HUES64 (cell line): ENCODE measurements around the gene MVD.

Experiments
- H3K27ac ChIP-seq: 2 replicates; pipeline ENCODE4 v1.7.0; 2013; ENCODE audit warnings: low read depth, low read length, inconsistent platforms
- H3K27me3 ChIP-seq: 2 replicates; pipeline ENCODE4 v1.6.1; 2013; ENCODE audit warnings: mild to moderate bottlenecking, low read length; ENCODE audit not compliant: insufficient read depth
- H3K36me3 ChIP-seq: 2 replicates; pipeline ENCODE4 v1.6.1; 2013; ENCODE audit warnings: mild to moderate bottlenecking, low read length; ENCODE audit not compliant: insufficient read depth
- H3K4me1 ChIP-seq: 2 replicates; pipeline ENCODE4 v1.6.1; 2013; ENCODE audit warnings: mild to moderate bottlenecking, low read length, moderate library complexity; ENCODE audit not compliant: insufficient read depth
- H3K4me3 ChIP-seq: 2 replicates; pipeline ENCODE4 v1.5.1; 2013; ENCODE audit warnings: mild to moderate bottlenecking, low read length, moderate library complexity
- H3K9ac ChIP-seq: 2 replicates; pipeline ENCODE4 v1.6.1; 2013; ENCODE audit warnings: mild to moderate bottlenecking, low read depth, low read length
- H3K9me3 ChIP-seq: 2 replicates; pipeline ENCODE4 v1.6.1; 2013; ENCODE audit warnings: low read depth, low read length; ENCODE audit not compliant: insufficient read depth
- WGBS: fragments of 150-250, 120-280 bp; methylation state at CpG from one replicate; pipeline ENCODE4 v1.1.7; 2013; ENCODE audit warnings: missing lambda C conversion rate; 5-methylcytosine and 5-hydroxymethylcytosine counted together

Gene MVD

DNA sequence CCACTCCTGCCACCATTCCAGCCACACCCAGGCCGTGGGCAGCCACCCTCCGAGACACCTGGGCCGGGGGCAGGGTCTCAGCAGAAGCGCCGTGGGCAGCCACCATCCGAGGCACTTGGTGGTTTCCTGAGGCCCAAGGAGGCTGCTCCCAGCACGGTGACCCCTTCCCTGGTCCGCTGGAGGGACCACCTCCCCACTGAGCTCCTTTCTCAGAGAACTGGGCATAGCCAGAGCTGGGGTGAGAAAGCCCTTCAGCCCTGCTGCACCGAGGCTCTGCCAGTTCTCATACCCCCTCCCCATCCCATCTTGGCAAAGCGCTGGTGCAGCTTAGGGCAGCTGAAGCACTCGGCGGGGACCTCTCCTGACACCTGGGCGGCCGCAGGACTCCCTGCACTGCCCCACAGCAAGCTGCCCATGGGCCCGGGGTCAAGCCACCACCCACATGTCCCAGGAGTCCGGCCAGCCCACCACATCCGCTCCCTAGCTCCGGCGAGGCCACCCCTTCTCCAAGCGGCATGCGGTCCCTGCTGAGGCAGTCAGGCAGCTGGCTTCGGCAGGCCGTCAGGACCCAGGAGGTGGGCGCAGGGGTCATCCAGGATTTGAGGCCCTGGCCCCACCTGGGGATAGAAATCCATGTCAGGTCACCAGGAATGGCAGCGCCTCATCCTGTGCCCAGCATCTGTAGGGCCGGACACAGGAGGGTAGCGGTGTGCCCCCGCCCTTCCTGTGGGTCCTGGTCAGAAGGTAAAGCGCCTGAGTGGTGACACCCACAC is 10.7 kb downstream of the MVD start:
- Histone ChIP-seq H3K9ac (no peak overlapping the region), H3K27ac (no peak overlapping the region; the same call in 1 of the 2 replicates), H3K36me3 (peaks cover 40% of the 10 kb centered on the region), H3K4me1 (peaks cover 12% of the 10 kb centered on the region; the same call in 1 of the 2 replicates), H3K4me3 (no peak overlapping the region), H3K9me3 (no peaks in the 10 kb centered on the region), H3K27me3 (no peaks in the 10 kb centered on the region)
- WGBS, result 92% methylated on average over 29 of the region's 29 CpGs

DNA sequence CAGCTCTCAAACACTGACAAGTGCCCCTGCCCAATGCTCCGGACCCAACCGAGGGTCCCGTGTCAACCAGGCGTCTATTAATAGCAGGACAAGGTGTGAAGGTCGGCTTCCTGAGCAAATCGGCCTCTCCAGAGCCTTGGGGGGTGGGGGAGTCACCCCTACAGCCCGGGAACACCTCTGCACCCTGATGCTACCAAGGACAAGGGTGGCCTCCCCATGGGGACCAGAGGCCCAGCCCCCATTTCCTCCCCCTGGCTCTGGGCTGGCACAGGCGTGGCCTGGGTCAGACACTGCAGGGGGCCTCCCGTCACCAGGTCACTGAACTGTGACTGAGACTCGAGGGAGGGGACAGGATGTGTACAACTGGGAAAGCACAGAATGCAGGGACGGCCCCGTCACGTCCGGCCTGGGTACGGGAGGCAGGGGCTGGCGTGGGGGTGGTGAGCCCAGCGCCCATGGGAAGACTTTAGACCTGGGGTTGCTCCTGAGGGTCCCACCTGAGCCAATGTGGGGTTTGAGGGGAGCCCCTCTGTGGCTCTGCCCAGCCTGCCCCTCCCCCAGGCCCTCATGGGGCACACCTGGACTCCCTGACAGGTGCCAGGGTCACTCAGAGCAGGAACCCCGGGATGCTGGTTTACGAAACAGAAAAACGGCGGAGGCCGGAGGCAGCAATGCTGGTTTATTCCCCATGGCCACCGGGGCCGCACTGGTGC is 11.5 kb downstream of the MVD start:
- Histone ChIP-seq H3K27me3 (no peaks in the 10 kb centered on the region), H3K36me3 (peaks cover 36% of the 10 kb centered on the region), H3K9ac (peak overlapping the region; percentile 5; the same call in 1 of the 2 replicates), H3K4me1 (peaks cover 12% of the 10 kb centered on the region; the same call in 1 of the 2 replicates), H3K9me3 (no peaks in the 10 kb centered on the region), H3K4me3 (peak overlapping the region; percentile 89), H3K27ac (no peak overlapping the region; the same call in 1 of the 2 replicates)
- 49% methylated on average over 24 of the region's 24 CpGs for WGBS

DNA sequence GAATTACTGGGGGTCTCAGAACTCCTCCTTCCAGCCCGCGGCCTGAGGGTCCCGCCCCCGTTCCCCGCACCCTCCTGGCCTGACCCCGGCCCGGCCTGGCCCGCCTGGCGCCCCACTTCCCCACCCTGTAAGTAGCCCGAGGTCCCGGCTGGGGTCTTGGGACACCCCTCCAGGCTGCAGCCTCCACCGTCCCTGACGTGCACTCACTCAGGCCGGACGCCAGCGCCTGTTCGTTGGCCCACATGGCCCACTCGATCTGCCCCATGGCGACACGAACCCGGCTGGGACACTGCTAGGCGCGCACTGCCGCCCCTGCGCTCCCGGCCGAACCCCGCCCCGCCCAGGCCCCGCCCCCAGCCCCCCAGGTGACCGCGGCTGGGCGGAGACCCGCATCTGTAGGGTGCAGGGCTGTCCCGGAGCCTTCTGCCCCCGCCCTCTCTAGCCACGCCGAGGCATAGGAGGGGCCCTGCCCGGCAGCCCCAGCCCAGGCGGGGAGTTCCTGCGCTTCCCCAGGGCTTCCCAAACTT is 12.1 kb downstream of the MVD start, which contains the start of gene CYBA:
TSS of gene CYBA (minus strand) at position 305 of the 527 bp plus-strand sequence. CDS start at position 265, 40 bp downstream.
- Histone ChIP-seq H3K27me3 (no peaks in the 10 kb centered on the region), H3K4me3 (peak within 1 kb of the TSS; percentile 89), H3K36me3 (peaks cover 34% of the 10 kb centered on the region), H3K9ac (peak within 1 kb of the TSS; percentile 85), H3K27ac (peak within 1 kb of the TSS; percentile 64; the same call in 1 of the 2 replicates), H3K9me3 (no peaks in the 10 kb centered on the region), H3K4me1 (peaks cover 12% of the 10 kb centered on the region; the same call in 1 of the 2 replicates)
- under 1% methylated on average over 41 of the region's 41 CpGs for WGBS

DNA sequence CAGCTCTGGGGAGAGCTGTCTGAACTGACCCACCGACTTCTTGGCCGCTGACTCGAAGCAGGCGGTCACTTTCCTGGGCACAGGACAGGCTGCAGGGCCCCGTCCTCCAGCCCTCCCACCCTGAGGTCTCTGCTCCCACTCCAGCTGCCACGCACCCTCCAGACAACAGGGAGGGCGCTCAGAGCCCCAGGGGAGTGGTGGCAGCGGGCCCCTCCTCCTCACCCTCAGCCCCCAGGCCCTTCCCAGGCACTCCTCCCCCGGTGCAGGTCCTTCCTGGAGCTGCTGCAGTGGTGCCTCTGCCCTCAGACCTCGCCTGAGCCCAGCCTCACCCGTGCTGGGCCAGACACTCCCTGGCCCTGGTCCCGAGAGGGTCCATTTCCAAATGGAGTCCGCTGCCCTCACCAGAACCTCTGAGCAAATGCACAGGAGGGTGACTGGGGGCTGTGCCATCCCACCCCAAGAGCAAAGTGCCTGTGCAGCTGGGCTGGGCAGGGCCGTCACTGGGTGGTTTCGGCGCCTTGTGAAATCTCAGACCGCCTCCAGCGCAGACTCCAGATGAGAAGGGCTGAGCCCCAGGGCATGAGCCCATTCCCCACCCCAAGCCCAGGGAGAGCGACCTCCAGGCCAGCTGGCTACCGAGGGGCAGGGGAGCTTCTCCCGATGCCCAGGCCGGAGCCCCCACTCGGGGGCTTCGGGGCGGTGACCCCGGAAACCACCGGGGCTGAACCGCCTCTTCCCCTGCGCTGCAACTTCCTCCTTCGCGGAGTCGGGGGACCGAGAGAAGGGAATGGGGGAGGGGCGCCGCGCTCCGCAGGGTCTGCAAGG is 12.8 kb downstream of the MVD start:
- Histone ChIP-seq H3K9me3 (no peaks in the 10 kb centered on the region), H3K9ac (peak overlapping the region; percentile 85), H3K27ac (peak overlapping the region; percentile 64; the same call in 1 of the 2 replicates), H3K4me3 (peak overlapping the region; percentile 89), H3K27me3 (no peaks in the 10 kb centered on the region), H3K36me3 (peaks cover 27% of the 10 kb centered on the region), H3K4me1 (peaks cover 12% of the 10 kb centered on the region; the same call in 1 of the 2 replicates)
- 15% methylated on average over 37 of the region's 37 CpGs for WGBS

DNA sequence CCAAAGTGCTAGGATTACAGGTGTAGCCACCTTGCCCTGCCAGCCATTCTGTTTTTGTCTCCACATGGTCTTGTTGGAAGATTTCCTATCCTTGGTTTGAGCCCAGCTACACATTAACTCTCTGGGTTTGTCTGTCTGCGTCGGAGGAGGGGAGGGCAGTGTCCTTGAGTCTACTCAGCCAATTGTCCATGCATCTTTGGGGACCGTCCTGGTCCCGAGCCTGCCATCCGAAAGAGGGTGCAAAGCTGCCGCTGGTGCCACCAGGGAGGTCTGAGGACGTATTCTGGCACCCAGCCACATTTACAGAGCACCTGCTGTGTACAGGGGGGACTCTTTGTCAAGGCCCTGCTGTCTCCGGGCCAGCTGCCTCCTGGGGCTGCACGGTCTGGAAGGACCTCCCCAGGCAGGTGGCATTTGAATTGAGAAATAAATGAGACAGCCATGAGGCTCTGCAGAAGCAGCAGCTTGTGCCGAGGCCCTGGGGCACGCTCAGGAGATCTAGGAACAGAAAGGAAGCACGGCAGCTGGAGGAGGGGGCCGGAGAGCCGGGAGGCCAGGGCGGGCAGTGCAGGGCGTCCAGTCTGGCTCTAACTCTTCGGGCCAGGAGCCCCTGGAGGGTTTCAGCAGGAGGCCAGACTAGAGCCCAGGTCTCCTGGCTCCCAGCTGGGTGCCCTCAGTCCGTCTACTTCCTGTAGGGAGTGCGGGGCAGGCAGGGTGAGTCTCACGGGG is 13.5 kb downstream of the MVD start:
- no peak overlapping the region for H3K27ac ChIP-seq
- H3K36me3 ChIP-seq, result peaks cover 20% of the 10 kb centered on the region
- H3K4me1 ChIP-seq, result peaks cover 12% of the 10 kb centered on the region; the same call in 1 of the 2 replicates
- 0 out of 2 replicates have a peak overlapping the region, but pooled peaks have one; percentile 85 for H3K9ac ChIP-seq
- peak overlapping the region; percentile 89 for H3K4me3 ChIP-seq
- H3K9me3 ChIP-seq, result no peaks in the 10 kb centered on the region
- 84% methylated on average over 20 of the region's 20 CpGs for WGBS
- H3K27me3 ChIP-seq, result no peaks in the 10 kb centered on the region

DNA sequence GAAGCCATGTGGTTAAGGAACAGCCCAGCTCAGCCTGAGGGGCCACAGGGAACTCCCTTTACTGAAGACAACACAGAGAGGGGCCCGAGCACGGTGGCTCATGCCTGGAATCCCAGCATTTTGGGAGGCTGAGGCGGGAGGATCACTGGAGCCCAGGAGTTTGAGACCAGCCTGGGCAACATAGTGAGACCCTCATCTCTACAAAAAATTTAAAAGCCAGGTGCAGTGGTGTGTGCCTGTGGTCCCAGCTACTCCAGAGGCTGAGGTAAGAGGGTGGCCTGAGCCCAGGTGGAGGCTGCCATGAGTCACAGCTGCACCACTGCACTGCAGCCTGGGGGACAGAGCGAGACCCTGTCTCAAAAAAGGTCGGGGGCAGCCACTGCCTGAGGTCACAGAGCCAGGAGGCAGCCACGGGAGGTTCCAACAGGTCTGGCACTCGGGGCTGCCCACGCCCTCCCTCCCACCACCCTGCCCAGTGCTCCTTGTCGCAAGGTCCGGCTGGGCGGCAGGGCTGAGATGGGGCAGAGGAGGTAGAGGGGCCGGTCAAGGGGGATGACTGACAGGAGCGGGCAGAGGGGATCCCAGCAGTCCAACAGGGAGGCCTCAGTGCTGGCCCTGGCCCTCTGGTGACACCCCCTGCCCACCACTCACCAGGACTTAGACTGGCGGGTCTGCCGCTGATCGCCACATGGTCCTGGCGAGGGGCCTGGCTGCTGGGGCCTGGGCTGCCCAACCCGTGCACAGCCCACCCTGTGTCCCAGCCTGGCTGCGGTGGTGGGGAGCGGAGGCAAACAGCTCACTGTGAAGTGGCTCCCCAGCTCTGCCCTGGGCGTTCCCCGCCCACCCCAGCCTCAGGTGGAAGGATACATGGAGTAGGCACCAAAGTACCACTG is 15.5 kb downstream of the MVD start:
- no peak overlapping the region for H3K27ac ChIP-seq
- WGBS, result 93% methylated on average over 22 of the region's 22 CpGs
- H3K27me3 ChIP-seq, result no peaks in the 10 kb centered on the region
- no peak overlapping the region for H3K4me3 ChIP-seq
- H3K9me3 ChIP-seq, result no peaks in the 10 kb centered on the region
- H3K9ac ChIP-seq, result no peak overlapping the region
- H3K36me3 ChIP-seq, result 0 out of 2 replicates have a peak, but pooled peaks cover 5% of the 10 kb centered on the region
- peaks cover 12% of the 10 kb centered on the region; the same call in 1 of the 2 replicates for H3K4me1 ChIP-seq

DNA sequence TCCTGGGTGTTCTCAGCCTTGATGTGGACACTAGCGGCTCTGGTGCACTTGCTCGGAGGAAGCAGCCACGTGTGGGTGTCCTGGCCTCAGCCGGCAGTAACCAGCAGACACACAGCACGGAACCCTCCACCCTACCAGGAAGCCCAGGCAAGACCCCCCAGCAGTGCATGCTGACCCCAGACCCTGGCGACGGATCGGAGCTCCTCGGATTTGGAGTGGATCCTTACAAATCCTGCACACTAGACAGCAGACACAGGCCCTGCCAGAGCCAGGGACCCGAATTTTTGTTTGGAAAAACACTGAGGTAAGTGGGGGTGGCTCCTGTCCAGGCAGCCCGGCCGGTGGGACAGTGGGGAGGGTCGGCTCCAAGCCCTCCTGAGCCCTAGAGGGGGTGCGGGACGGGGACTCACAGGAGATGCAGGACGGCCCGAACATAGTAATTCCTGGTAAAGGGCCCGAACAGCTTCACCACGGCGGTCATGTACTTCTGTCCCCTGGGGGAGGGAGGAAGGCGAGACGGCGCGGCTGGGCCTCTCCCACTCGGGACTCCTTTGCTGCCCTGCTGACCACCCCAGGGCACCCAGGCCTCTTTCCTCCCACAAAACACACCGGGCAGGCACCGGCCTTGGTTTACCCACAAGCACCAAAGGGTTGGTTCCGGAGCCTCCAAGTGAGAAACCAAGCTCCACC is 16.4 kb downstream of the MVD start:
- 0 out of 2 replicates have a peak, but pooled peaks cover 3% of the 10 kb centered on the region for H3K36me3 ChIP-seq
- H3K9ac ChIP-seq, result no peak overlapping the region
- H3K4me1 ChIP-seq, result peaks cover 10% of the 10 kb centered on the region; the same call in 1 of the 2 replicates
- H3K27me3 ChIP-seq, result no peaks in the 10 kb centered on the region
- no peak overlapping the region for H3K27ac ChIP-seq
- no peak overlapping the region for H3K4me3 ChIP-seq
- no peaks in the 10 kb centered on the region for H3K9me3 ChIP-seq
- 92% methylated on average over 28 of the region's 28 CpGs for WGBS

DNA sequence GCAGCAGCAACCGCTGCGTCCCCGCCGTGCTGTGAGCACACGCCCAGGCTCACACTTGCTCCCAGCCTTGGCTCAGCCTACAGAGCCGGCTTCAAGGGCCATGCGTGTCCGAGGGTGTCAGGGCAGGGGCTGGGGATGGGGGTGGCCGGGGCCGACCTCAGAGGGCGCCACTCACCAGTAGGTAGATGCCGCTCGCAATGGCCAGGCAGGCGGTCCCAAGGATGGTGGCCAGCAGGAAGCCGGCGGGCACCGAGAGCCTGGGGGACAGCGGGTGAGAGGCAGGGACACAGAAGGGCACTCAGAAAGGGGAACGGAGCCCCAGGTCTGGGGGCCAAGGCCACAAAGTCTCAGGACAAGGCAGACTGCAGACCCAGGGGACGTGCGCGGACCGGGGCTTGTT is 16.9 kb downstream of the MVD start:
- Histone ChIP-seq H3K27me3 (no peaks in the 10 kb centered on the region), H3K27ac (no peak overlapping the region), H3K4me1 (peaks cover 6% of the 10 kb centered on the region; the same call in 1 of the 2 replicates), H3K9me3 (no peaks in the 10 kb centered on the region), H3K4me3 (no peak overlapping the region), H3K36me3 (0 out of 2 replicates have a peak, but pooled peaks cover 3% of the 10 kb centered on the region), H3K9ac (no peak overlapping the region)
- WGBS, result 89% methylated on average over 23 of the region's 23 CpGs

DNA sequence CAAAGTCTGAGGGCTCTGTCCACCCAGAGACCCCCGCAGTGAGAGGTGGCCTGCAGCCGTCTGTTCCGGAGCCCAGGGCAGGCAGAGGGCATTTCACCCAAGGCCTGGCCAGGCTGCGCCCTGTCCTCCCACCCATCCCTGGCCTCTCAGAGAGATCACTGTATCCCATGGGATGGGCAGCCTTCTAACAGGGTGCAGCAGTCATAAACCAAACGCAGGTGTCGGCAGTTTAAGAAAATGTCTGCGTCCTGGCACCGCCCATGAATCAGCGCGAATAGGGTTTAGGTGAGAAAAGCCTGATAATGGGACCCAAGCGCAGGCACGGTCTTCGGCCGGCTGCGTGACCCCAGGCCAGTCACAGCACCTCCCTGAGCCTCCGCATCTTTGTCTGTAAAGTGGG is 17.4 kb downstream of the MVD start:
- Histone ChIP-seq H3K27ac (no peak overlapping the region), H3K9me3 (no peaks in the 10 kb centered on the region), H3K9ac (no peak overlapping the region), H3K27me3 (no peaks in the 10 kb centered on the region; the same call in 1 of the 2 replicates), H3K4me3 (no peak overlapping the region), H3K4me1 (peaks cover 6% of the 10 kb centered on the region; the same call in 1 of the 2 replicates), H3K36me3 (0 out of 2 replicates have a peak, but pooled peaks cover 3% of the 10 kb centered on the region)
- WGBS, result 97% methylated on average over 16 of the region's 16 CpGs
